ENCODE results near the gene TTC27.

The TTC27 gene

GRCh38 chr2:32820088-32820487, 192.2 kb downstream of the TTC27 start:
- in situ Hi-C loops (cut with HindIII; ENCODE audit: low pct_unique_long_range_greater_than_20kb, low sequenced_read_pairs) = no loop called here
- no peak for TF ChIP-seq JUND (IDR thresholded peaks at IDR 0.05; ENCODE audit: low read depth)
- no peak for DNase-seq (ENCODE audit: low read depth in 1 of 2, low spot score in 1 of 2)

DNA sequence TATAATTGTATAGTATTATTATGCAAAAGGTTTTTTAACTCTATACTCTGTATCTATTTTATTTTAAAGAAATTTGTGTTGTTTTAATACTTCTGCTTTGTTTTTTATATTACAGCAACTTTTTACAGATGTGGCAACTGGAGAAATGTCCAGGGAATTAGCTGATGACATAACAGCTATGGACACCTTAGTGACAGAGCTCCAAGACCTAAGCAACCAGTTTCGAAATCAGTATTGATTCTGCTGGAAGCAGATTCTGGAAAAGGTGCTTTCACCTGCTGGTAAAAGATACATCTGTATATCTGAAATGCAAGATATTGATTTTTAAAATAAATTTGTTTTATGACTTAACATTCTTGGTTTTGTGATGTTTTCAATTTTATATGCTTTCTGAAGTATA, 192.9 kb downstream of the TTC27 start:
- in situ Hi-C loops (cut with HindIII; ENCODE audit: low pct_unique_long_range_greater_than_20kb, low sequenced_read_pairs) = no loop called here
- TF ChIP-seq JUND (IDR thresholded peaks at IDR 0.05; ENCODE audit: low read depth) = no peak
- DNase-seq (ENCODE audit: low read depth in 1 of 2, low spot score in 1 of 2) = no peak

- TF ChIP-seq JUND (IDR thresholded peaks at IDR 0.05; ENCODE audit: low read depth) = no peak
- DNase-seq (ENCODE audit: low read depth in 1 of 2, low spot score in 1 of 2) = no peak
- in situ Hi-C loops (cut with HindIII; ENCODE audit: low pct_unique_long_range_greater_than_20kb, low sequenced_read_pairs) = no loop called here
These were observed 196.4 kb downstream of the TTC27 start for GRCh38 chr2:32824070-32824809.

DNA sequence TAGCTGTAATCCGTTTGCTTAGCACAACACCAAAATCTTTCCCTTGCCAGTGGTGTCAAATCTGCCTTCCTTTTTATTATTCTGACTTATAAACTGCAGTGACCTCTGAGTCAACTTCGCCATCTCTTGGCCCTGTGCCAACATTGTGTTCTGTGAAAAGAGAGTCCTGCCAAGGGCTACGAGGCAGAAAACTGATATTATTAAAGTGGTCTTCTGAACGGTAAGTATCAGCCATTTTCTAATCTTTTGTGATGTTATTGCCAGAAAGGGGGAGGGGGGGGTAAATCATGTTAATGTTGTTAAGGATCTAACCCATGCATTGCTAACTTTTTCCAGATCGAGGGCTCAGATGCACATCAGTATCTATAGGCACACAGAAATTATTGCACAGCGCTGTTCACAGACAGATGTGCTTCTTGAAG, 197.5 kb downstream of the TTC27 start:
- no peak for DNase-seq (ENCODE audit: low read depth in 1 of 2, low spot score in 1 of 2)
- in situ Hi-C loops (cut with HindIII; ENCODE audit: low pct_unique_long_range_greater_than_20kb, low sequenced_read_pairs) = no loop called here
- no peak for TF ChIP-seq JUND (IDR thresholded peaks at IDR 0.05; ENCODE audit: low read depth)

GRCh38 chr2:32830196-32830595, 202.3 kb downstream of the TTC27 start:
- in situ Hi-C loops (cut with HindIII; ENCODE audit: low pct_unique_long_range_greater_than_20kb, low sequenced_read_pairs) = no loop called here
- no peak for DNase-seq (ENCODE audit: low read depth in 1 of 2, low spot score in 1 of 2)
- TF ChIP-seq JUND (IDR thresholded peaks at IDR 0.05; ENCODE audit: low read depth) = no peak

GRCh38 chr2:32832821-32833220, 205.0 kb downstream of the TTC27 start:
- DNase-seq (ENCODE audit: low read depth in 1 of 2, low spot score in 1 of 2) = no peak
- no peak for TF ChIP-seq JUND (IDR thresholded peaks at IDR 0.05; ENCODE audit: low read depth)
- in situ Hi-C loops (cut with HindIII; ENCODE audit: low pct_unique_long_range_greater_than_20kb, low sequenced_read_pairs) = no loop called here

DNA sequence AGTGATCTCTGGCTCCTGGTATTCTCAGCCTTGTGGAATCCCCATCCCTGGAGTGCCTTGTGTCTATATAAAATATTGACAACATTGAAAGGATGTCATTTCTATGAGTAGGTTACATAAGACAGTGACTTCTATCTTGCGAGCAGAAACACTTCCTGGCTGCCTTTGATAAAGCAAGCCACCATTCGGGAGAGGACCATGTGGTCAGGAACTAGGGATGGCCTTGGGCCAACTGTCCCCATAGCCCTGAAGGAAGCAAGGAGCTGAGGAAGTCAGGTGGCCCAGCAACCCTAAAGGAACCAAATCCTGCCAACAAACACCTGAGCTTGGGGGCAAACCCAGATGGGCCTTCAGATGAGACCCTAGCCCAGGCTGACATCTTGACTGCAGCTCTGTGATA, 205.9 kb downstream of the TTC27 start:
- TF ChIP-seq JUND (IDR thresholded peaks at IDR 0.05; ENCODE audit: low read depth) = no peak
- in situ Hi-C loops (cut with HindIII; ENCODE audit: low pct_unique_long_range_greater_than_20kb, low sequenced_read_pairs) = no loop called here
- DNase-seq (ENCODE audit: low read depth in 1 of 2, low spot score in 1 of 2) = no peak

DNA sequence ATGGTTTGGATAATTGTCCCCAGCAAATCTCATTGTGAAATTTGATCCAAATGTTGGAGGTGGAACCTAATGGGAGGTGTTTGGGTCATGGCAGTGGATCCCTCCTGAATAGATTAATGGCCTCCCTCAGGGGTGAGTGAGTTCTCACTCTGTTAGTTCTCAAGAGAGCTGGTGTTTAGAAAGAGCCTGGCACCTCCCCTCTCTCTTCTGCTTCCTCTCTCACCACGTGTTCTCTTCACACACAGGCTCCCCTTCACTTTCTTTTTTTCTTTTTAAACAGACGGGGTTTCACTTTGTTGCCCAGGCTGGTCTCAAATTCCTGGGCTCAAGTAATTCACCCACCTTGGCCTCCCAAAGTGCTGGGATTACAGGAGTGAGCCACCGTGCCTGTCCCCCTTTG, 207.3 kb downstream of the TTC27 start:
- no peak for DNase-seq (ENCODE audit: low read depth in 1 of 2, low spot score in 1 of 2)
- TF ChIP-seq JUND (IDR thresholded peaks at IDR 0.05; ENCODE audit: low read depth) = no peak
- in situ Hi-C loops (cut with HindIII; ENCODE audit: low pct_unique_long_range_greater_than_20kb, low sequenced_read_pairs) = no loop called here

- no peak for DNase-seq (ENCODE audit: low read depth in 1 of 2, low spot score in 1 of 2)
- in situ Hi-C loops (cut with HindIII; ENCODE audit: low pct_unique_long_range_greater_than_20kb, low sequenced_read_pairs) = no loop called here
- no peak for TF ChIP-seq JUND (IDR thresholded peaks at IDR 0.05; ENCODE audit: low read depth)
These were observed 209.1 kb downstream of the TTC27 start for GRCh38 chr2:32836933-32837332.

GRCh38 chr2:32838418-32838817, 210.6 kb downstream of the TTC27 start:
- no peak for DNase-seq (ENCODE audit: low read depth in 1 of 2, low spot score in 1 of 2)
- in situ Hi-C loops (cut with HindIII; ENCODE audit: low pct_unique_long_range_greater_than_20kb, low sequenced_read_pairs) = no loop called here

GRCh38 chr2:32838949-32839348, 211.1 kb downstream of the TTC27 start:
- in situ Hi-C loops (cut with HindIII; ENCODE audit: low pct_unique_long_range_greater_than_20kb, low sequenced_read_pairs) = no loop called here
- no peak for DNase-seq (ENCODE audit: low read depth in 1 of 2, low spot score in 1 of 2)
- no peak for TF ChIP-seq JUND (IDR thresholded peaks at IDR 0.05; ENCODE audit: low read depth)

More at GRCh38 chr2:32838418-32838817, 210.6 kb downstream of the TTC27 start:
- no peak for TF ChIP-seq JUND (IDR thresholded peaks at IDR 0.05; ENCODE audit: low read depth)

DNA sequence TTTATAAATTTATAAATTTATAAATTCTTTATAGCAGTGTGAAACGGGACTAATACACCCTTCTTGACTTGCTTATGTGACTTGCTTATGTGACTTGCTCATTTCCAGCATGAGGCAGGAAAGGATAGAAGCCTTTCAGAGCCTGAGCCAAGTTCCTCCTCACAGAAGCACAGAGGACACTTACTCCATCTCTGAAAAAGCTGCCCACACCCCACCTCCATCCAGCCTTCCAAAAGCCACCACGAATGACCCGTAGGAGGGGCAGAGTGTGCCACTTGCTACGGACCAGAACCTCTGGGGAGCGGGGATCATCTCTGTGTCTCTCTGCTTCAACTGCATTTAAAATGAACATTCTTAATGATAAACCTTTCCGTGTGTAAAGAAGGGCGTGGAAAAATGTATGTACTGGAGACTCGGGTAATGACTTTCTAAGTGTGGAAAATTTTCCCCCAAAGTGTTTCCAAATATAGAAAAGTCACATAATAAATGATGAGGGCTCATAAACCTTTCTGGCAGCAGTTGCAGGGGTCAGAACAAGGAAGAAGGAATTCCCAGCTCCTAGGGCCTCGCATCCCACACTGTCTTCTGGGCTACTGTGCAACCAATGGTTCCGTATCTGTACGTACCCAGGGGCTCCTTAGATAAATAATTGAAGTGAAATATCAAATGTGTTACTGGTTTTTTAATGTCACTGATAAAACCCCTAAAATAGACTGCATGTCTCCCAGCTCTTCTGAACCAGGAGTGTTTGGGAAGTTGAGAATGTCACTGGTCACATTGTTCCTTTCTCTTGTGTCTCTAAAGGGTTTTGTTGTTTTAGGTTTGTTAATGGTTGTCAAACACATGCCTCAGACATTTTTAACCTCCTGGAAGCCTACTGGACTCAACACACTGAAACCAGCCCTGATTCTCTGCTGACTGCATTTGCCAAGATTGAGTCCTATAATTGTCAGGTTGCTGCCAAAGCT, 214.4 kb downstream of the TTC27 start:
- no peak for TF ChIP-seq JUND (IDR thresholded peaks at IDR 0.05; ENCODE audit: low read depth)
- no peak for DNase-seq (ENCODE audit: low read depth in 1 of 2, low spot score in 1 of 2)
- in situ Hi-C loops (cut with HindIII; ENCODE audit: low pct_unique_long_range_greater_than_20kb, low sequenced_read_pairs) = no loop called here

GRCh38 chr2:32843699-32844098, 215.8 kb downstream of the TTC27 start:
- no peak for TF ChIP-seq JUND (IDR thresholded peaks at IDR 0.05; ENCODE audit: low read depth)
- DNase-seq (ENCODE audit: low read depth in 1 of 2, low spot score in 1 of 2) = no peak
- in situ Hi-C loops (cut with HindIII; ENCODE audit: low pct_unique_long_range_greater_than_20kb, low sequenced_read_pairs) = no loop called here
